Keratinocyte (primary cell): ENCODE measurements around the gene SMIM11.
"Not testable (repeated sequence)": the region's sequence is repeated elsewhere in the genome, so short reads cannot be mapped to it uniquely, and the experiment has no call there.

ENCODE experiments used
- CTCF ChIP-seq, 3 experiments: IDR thresholded peaks in 1 of 3; conservative IDR thresholded peaks in 1 of 3; optimal IDR thresholded peaks in 1 of 3; 2 replicates in 2 of 3; 3 replicates in 1 of 3; pipeline versions ENCODE3 to v1.5.1; 2011; ENCODE audit warnings: low read length in 3 of 3, mild to moderate bottlenecking in 3 of 3, moderate library complexity in 2 of 3, control low read depth in 1 of 3, inconsistent platforms in 1 of 3; ENCODE audit not compliant: insufficient read depth in 2 of 3; ENCODE audit errors: extremely low read depth in 1 of 3
- EZH2 ChIP-seq: IDR thresholded peaks from one replicate; pipeline ENCODE4 v1.6.1; 2012; ENCODE audit warnings: inconsistent platforms, mild to moderate bottlenecking, low read length, moderate library complexity

GRCh38 chr21:34375619-34375972, 289 bp downstream of the SMIM11 start:
- not testable (repeated sequence) for TF ChIP-seq CTCF (optimal IDR thresholded peaks at IDR 0.05 in 1 of 3, IDR thresholded peaks at IDR 0.05 in 1 of 3, conservative IDR thresholded peaks at IDR 0.05 in 1 of 3; ENCODE audit: extremely low read depth in 1 of 3, insufficient read depth in 2 of 3, low read length in 3 of 3); EZH2
